HepG2 (cell line): Measurements from ENCODE around the gene SMIM38. TPM values are rescaled to one million over a fixed set of nuclear protein-coding genes. Genes with fewer than 3 reads are reported as not detected.

Experiments
- ATAC-seq: fragments of 200-7000 bp; cut with Tn5 transposase; 3 replicates; pipeline ENCODE4 v1.9.1; 2020; ENCODE audit warnings: mild to moderate bottlenecking, moderate library complexity
- BruUV-seq: library from RNA; stranded (reverse); fragments of 400-500 nt; replicated peaks from 2 replicates; lab custom pipeline; 2021; lab: Mats Ljungman, UMichigan
- CTCF ChIA-PET: fragments of 300-600 bp; formaldehyde crosslinking; extraction: SDS; loops from one replicate; lab custom pipeline; 2021; ENCODE audit warnings: low total read pairs, inconsistent platforms, low intra/inter-chr PET ratio; lab: Yijun Ruan, JAX
- POLR2A ChIA-PET: fragments of 350-600 bp; sonication (Branson Sonifier 250); formaldehyde crosslinking; loops from one replicate; lab custom pipeline; 2020; ENCODE audit warnings: antibody characterized with exemption, inconsistent platforms; lab: Yijun Ruan, JAX
- DNase-seq: peaks from one replicate; pipeline ENCODE4 v3.0.0-alpha.2; 2015; ENCODE audit warnings: low spot score
- FAIRE-seq: peaks from 3 replicates; lab custom pipeline; 2011; peaks lifted over from hg19 to GRCh38; lab: Jason Lieb, UNC
- H2AFZ ChIP-seq: one replicate; pipeline ENCODE4 v1.6.1; 2011; ENCODE audit warnings: low read length, inconsistent platforms
- H3K27ac ChIP-seq: fragments of 300-600 bp; 3 replicates; pipeline ENCODE4 v1.8.0; 2011; ENCODE audit warnings: mixed run types, mild to moderate bottlenecking, mixed read lengths, low read length, inconsistent platforms; ENCODE audit not compliant: insufficient read depth; ENCODE audit errors: extremely low read length
- H3K27me3 ChIP-seq, 2 experiments: fragments of 200-600 bp in 1 of 2; 2 replicates in 1 of 2; 3 replicates in 1 of 2; pipeline versions ENCODE4 v1.6.0 to v1.8.0; 2011; ENCODE audit warnings: low read length in 2 of 2, mild to moderate bottlenecking in 2 of 2, moderate library complexity in 2 of 2, inconsistent platforms in 1 of 2; ENCODE audit not compliant: insufficient read depth in 2 of 2, control insufficient read depth in 1 of 2
- H3K36me3 ChIP-seq, 2 experiments: fragments of 200-600 bp in 1 of 2; replicated peaks in 1 of 2; 2 replicates in 1 of 2; 3 replicates in 1 of 2; pipeline versions ENCODE4 v1.5.1 to v1.8.0; 2011; ENCODE audit warnings: low read length in 2 of 2, inconsistent platforms in 1 of 2; ENCODE audit not compliant: insufficient read depth in 2 of 2, control insufficient read depth in 1 of 2
- H3K4me1 ChIP-seq: 2 replicates; pipeline ENCODE4 v1.5.1; 2012; ENCODE audit warnings: low read length, inconsistent platforms; ENCODE audit not compliant: insufficient read depth
- H3K4me2 ChIP-seq: 2 replicates; pipeline ENCODE4 v1.6.0; 2011; ENCODE audit warnings: low read depth, low read length, inconsistent platforms
- H3K4me3 ChIP-seq, 3 experiments: fragments of 200-600 bp in 1 of 3; sonication (generic), shearing (Covaris generic) in 1 of 3; replicated peaks in 1 of 3; 2 replicates each; pipeline ENCODE4 v1.5.1; 2011 to 2016; ENCODE audit warnings: low read length in 3 of 3, inconsistent platforms in 2 of 3, low read depth in 2 of 3, mild to moderate bottlenecking in 2 of 3, control low read depth in 1 of 3, mixed read lengths in 1 of 3; ENCODE audit not compliant: insufficient read depth in 1 of 3
- H3K79me2 ChIP-seq: one replicate; pipeline ENCODE4 v1.6.1; 2011; ENCODE audit warnings: low read length, inconsistent platforms; ENCODE audit not compliant: insufficient read depth
- H3K9ac ChIP-seq: 2 replicates; pipeline ENCODE4 v1.6.0; 2011; ENCODE audit warnings: mild to moderate bottlenecking, low read depth, low read length, inconsistent platforms; ENCODE audit not compliant: insufficient read depth
- H3K9me3 ChIP-seq: 2 replicates; pipeline ENCODE4 v1.5.1; 2012; ENCODE audit warnings: mild to moderate bottlenecking, low read length
- H4K20me1 ChIP-seq: 2 replicates; pipeline ENCODE4 v1.6.0; 2011; ENCODE audit warnings: inconsistent platforms, mild to moderate bottlenecking, low read length, moderate library complexity; ENCODE audit not compliant: insufficient read depth
- ARNT2 ChIP-seq: sonication (generic); formaldehyde crosslinking; IDR thresholded peaks from 2 replicates; pipeline ENCODE4 v1.8.0; 2022; ENCODE audit warnings: mild to moderate bottlenecking, low read depth, missing genetic modification reagents, moderate library complexity
- CEBPB ChIP-seq: IDR thresholded peaks from 2 replicates; pipeline ENCODE4 v1.6.1; 2011; ENCODE audit warnings: low read depth, low read length, improper control_type of control experiment, borderline replicate concordance
- WGBS: methylation state at CpG from one replicate; pipeline ENCODE4 v1.1.6; 2017; ENCODE audit warnings: low lambda C conversion rate; 5-methylcytosine and 5-hydroxymethylcytosine counted together
- in situ Hi-C: cut with HindIII; loops from 2 replicates; pipeline ENCODE4 v1.10.0; 2017; ENCODE audit warnings: low pct_unique_long_range_greater_than_20kb; ENCODE audit not compliant: extremely low pct_ligation_motif_present
- intact Hi-C: fragments of 100-400 bp; cut with micrococcal nuclease; formaldehyde crosslinking; loops from one replicate; pipeline ENCODE4 v1.10.0; 2022; ENCODE audit not compliant: unreplicated experiment
- polyA plus RNA-seq, 8 experiments: library from polyadenylated mRNA; depleted of rRNA in 3 of 8; stranded (reverse) in 7 of 8; unstranded in 1 of 8; fragments of >200 nt; fragmentation: Illumina TruSeq in 4 of 8; extraction: Trizol in 4 of 8; gene quantifications; 2 replicates each; pipeline versions ENCODE4 v1.2.1 to v1.2.3, GENCODE V29; 2011 to 2016; ENCODE audit warnings: low read depth in 4 of 8, missing spikeins in 1 of 8, mixed read lengths in 1 of 8; ENCODE audit not compliant: insufficient read depth in 1 of 8
- total RNA-seq, 5 experiments: library from RNA; depleted of rRNA; stranded (reverse); fragments of >200 nt; fragmentation: Illumina TruSeq; extraction: Trizol; gene quantifications; 2 replicates each; pipeline ENCODE4 v1.2.3, GENCODE V29; 2016; ENCODE audit warnings: low read depth in 1 of 5
- TF ChIP-seq, protein P1 (sequence below): sonication (generic); formaldehyde crosslinking; IDR thresholded peaks from 2 replicates; pipeline ENCODE4 v1.4.0; 2020; ENCODE audit warnings: mild to moderate bottlenecking, missing genetic modification reagents

The SMIM38 gene
- total and polyA plus RNA-seq, 2 of the 13 experiments (the other 11 are each of a cell fraction or from before 2014, with no cell fraction given): 0.30 to 0.40 TPM

DNA sequence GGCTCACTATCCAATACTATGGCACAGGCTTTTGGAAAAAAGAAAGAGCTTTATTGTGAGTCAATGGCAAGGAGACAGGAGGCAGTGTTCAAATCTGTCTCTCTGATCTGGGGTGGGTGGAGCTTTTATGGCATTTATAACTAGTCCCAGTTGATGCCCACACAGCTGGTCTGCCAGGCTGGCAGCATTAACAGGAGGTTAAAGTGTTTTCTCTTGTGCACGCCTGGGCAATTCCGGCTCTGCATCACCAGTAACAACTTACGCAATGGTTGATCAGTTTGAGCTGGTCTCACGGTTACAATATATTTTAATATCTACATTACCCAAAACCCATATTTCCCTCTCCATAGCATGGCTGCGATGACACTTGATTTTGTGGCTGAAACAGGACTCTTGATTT lies 15.1 kb upstream of the SMIM38 start:
- ATAC-seq (no peak), FAIRE-seq (no peak), DNase-seq (no peak)
- ChIA-PET CTCF (no interaction called here), POLR2A (no interaction called here)
- no peak overlapping the region for H2AFZ ChIP-seq
- H3K9me3 ChIP-seq: no peaks in the 10 kb centered on the region
- no peak overlapping the region for H3K4me3 ChIP-seq
- H3K4me1 ChIP-seq: peaks cover 16% of the 10 kb centered on the region
- no TSS peak for BruUV-seq
- no peaks in the 10 kb centered on the region for H3K36me3 ChIP-seq
- H3K79me2 ChIP-seq: no peaks in the 10 kb centered on the region
- intact Hi-C loops: no loop called here
- no peaks in the 10 kb centered on the region for H4K20me1 ChIP-seq
- in situ Hi-C loops: no loop called here
- peak; percentile 40 for TF ChIP-seq CEBPB
- TF ChIP-seq ARNT2 (CRISPR knock-in tag): no peak
- peaks cover 0 to 5% of the 10 kb centered on the region in 2 experiments; a peak in 1 of 5 replicates for H3K27me3 ChIP-seq
- no peak overlapping the region for H3K4me2 ChIP-seq
- WGBS: 59% methylated on average over 5 of the region's 5 CpGs
- H3K9ac ChIP-seq: no peak overlapping the region
- H3K27ac ChIP-seq: no peak overlapping the region

DNA sequence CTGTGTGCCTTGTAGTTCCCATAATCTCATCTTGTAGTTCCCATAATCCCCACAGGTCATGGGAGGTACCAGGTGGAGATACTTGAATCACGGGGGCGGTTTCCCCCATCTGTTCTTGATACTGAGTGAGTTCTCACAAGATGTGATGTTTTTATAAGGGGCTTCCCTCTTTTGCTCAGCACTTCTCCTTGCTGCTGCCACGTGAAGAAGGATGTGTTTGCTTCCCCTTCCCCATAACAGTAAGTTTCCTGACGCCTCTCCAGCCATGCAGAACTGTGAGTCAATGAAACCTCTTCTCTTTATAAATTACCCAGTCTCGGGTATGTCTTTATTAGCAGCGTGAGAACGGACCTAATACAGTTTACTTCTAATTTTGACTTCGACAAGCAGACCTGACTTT lies 14.0 kb upstream of the SMIM38 start:
- peaks cover 0 to 5% of the 10 kb centered on the region in 2 experiments; a peak in 1 of 5 replicates for H3K27me3 ChIP-seq
- no peak overlapping the region for H3K9ac ChIP-seq
- no peaks in the 10 kb centered on the region for H3K79me2 ChIP-seq
- TF ChIP-seq, protein P1, sequence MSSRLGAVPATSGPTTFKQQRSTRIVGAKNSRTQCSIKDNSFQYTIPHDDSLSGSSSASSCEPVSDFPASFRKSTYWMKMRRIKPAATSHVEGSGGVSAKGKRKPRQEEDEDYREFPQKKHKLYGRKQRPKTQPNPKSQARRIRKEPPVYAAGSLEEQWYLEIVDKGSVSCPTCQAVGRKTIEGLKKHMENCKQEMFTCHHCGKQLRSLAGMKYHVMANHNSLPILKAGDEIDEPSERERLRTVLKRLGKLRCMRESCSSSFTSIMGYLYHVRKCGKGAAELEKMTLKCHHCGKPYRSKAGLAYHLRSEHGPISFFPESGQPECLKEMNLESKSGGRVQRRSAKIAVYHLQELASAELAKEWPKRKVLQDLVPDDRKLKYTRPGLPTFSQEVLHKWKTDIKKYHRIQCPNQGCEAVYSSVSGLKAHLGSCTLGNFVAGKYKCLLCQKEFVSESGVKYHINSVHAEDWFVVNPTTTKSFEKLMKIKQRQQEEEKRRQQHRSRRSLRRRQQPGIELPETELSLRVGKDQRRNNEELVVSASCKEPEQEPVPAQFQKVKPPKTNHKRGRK (CRISPR knock-in tag): no peak
- TF ChIP-seq, all 625 proteins: peak for 0
- CTCF ChIA-PET: no interaction called here
- 13% methylated on average over 8 of the region's 8 CpGs for WGBS
- FAIRE-seq: no peak
- H2AFZ ChIP-seq: no peak overlapping the region
- intact Hi-C loops: no loop called here
- ATAC-seq: no peak
- no peak overlapping the region for H3K27ac ChIP-seq
- BruUV-seq: no TSS peak
- H3K4me2 ChIP-seq: no peak overlapping the region
- H3K9me3 ChIP-seq: peaks cover 3% of the 10 kb centered on the region; the same call in 1 of the 2 replicates
- H3K36me3 ChIP-seq: no peaks in the 10 kb centered on the region
- in situ Hi-C loops: no loop called here
- H4K20me1 ChIP-seq: no peaks in the 10 kb centered on the region
- no peak overlapping the region for H3K4me3 ChIP-seq
- peaks cover 16% of the 10 kb centered on the region for H3K4me1 ChIP-seq
- DNase-seq: no peak
- POLR2A ChIA-PET: no interaction called here
